Non-pigmented ciliary epithelial cell (primary cell): Measurements from ENCODE around the gene NSMF.
A peak's percentile ranks its signal among the peaks of the same experiment; 100 is the strongest.

Experiments used
- DNase-seq: peaks from one replicate; pipeline ENCODE4 v3.0.0-alpha.2; 2010; ENCODE audit warnings: low read depth

Gene NSMF

DNA sequence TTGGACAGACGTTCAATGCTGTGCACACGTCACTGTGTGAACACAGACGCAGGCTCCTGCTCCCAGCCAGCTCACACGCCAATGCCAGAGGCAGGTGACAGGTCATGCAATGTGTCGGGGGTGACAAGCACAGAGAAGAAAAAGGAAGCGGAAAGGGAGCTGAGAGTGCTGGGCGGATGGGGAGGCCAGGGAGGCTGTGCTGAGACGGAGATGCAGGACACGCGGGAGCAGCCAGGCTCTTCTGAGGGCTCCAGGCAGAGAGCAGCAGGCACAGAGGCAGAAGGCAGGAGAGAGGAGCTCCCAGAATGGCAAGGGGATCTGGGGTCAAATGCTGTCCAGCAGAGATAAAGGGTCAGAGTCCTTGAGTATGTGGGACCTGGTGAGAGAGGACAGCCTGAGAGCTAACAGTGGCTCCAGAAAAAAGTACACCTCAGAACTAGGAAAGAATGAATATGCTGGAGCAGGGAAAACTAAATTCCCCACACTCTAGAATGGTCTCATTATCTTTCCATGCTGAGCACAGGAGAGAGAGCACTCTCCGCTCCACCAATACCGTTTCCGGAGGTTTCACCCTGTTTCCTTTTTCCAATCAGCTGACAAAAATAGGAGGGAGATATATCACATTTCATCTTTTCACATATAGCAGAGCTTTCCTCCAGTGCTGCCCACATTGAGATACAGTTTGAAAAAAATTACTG, 32.8 kb upstream of the NSMF start:
- no peak for DNase-seq

- DNase-seq: no peak
These were observed 31.5 kb upstream of the NSMF start for GRCh38 chr9:137490532-137491186.

DNA sequence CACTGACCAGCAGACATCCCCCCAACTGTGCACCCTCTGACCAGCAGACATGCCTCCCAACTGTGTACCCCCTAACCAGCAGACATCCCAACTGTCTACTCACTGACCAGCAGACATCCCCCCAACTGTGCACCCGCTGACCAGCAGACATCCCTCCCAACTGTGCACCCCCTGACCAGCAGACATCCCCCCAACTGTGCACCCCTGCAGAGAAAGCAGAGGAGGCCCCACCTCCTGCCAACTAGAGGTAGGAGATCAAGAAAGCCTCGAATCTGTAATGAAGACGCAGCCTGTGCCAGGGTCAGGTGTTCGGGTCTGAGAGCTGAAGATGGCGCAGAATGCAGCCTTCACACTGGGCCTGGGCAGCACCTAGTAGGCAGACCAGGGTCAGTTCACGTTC, 29.8 kb upstream of the NSMF start:
- DNase-seq: no peak

- no peak for DNase-seq
These were observed 29.2 kb upstream of the NSMF start for GRCh38 chr9:137488327-137488653.

DNA sequence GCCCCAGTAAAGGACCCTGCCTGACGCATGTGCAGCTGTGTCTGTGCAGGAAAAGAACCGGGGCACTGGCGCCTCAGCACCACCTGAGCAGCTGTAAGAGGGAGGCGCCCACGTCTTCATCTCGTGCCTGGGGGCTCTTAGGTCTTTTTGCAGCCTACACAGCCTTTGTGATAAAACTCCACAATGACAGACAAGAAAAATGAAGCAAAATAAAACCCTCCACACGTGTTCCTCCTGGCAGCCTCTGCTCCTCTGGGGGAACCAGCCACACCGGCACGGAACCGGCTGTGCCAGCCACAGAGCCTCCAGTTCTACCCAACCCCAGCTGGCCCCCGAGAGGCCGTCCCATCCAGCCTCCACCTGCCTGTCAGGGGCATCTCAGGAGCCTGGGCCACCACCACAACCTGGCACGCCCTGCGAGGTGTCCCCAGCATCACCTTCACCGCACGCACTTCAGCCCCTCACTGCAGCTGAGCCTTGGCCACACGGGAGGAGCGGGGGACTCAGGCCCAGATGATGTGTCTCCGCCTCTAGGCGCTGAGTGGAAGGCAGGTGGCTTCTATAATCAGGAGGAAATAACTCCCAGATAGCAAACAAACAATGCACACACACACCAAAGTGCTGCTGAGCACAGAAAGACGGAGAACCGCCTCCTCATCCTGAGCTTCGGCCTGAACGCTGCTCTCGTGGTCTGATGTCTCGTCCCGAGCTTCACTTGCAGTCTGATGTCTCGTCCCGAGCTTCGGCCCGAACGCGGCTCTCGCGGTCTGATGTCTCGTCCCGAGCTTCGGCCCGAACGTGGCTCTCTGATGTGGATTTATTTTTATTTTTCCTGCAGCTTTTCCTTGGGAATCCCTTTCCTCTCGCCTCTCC, 28.6 kb upstream of the NSMF start:
- no peak for DNase-seq

DNA sequence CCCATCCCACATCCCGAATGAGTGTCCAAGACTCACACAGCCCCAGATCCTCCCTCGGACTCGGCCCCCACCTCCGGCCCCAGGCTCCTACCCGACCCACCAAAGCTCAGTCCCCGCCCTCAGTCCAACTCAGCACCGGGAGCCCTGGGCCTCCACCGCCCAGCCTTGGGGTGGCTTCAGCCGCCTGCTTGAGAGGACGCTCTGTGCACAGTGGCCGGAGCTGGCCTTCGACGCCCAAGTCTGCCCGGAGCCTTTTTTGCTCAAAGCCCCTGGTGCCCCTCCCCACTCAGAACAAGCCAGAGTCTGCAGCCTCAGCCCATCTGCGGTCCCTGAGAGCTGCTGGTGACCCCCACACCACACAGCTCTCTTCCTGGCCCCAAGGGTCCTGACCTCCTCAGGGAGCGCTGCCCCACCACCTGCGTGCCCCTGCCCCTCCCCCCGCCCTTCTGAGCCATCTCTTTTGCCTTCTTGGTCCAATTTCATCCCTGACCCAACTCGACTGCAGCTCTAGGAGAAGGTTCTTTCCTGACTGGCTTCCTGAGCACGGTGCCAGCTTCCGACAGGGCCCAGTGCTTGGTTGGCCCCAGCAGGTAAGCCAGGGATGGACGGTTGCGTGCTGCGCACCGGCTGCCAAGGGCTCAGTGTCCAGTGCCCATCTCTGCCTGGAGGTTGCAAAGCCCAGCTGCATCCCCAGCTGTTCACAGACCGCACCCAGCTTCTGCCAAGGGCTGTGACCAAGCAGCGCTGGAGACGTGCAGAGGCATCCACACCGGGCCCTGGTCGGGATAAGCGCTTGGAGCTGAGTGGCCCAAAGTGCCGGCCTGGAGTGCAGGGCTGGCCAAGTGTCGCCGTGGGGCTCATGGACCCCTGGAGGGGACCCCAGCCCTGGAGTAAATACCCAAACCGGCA, 27.7 kb upstream of the NSMF start:
- no peak for DNase-seq

DNA sequence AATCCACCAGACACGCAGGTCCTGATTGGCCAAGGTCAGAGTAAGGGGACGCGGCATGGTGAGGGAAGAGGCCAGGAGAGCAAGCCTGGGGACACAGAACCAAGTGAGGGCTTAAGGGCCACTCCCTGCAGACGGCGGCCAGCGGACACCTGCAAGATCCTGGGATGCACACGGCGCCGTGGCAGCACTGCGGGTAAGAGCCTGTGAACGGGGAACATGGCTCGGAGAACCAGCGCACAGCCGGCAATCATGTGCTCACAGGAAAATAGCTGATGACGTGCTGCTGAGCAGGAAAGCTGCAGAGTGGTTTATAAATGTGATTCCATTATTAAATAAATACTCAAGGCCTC, 27.0 kb upstream of the NSMF start:
- DNase-seq: no peak

GRCh38 chr9:137485343-137486140, 26.4 kb upstream of the NSMF start:
- DNase-seq: no peak

DNA sequence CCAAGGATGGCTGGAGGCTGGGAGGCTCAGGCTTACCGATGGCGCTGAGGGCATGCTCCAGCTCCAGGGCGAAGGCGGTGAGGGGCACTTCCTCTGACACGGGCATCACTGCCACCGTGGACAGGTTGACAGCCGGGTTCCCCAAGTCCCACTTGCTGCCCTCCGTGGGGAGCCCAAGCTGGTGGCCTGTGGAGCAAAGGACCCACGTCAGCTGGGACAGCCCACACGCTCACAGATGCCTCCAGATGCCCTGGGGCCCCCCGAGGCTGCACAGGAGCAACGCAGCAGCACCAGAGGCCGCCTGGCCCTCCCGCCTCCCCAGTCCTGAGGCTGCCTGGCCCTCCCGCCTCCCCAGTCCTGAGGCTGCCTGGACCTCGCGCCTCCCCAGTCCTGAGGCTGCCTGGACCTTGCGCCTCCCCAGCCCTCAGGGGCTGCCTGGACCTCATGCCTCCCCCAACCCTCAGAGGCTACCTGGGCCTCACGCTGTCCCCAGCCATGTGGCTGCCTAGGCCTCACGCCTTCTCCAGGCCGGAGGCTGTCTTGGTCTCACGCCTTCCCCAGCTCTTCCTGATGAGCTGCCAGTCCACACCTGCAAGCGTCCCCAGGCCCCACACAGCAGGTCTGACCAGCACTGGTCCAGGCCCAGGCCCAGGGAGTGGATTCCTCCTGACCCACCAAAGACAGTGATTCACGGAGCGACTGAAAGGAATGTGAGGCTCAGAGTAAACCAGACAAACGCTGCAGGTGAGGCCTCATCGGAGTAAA, 25.6 kb upstream of the NSMF start:
- no peak for DNase-seq

DNA sequence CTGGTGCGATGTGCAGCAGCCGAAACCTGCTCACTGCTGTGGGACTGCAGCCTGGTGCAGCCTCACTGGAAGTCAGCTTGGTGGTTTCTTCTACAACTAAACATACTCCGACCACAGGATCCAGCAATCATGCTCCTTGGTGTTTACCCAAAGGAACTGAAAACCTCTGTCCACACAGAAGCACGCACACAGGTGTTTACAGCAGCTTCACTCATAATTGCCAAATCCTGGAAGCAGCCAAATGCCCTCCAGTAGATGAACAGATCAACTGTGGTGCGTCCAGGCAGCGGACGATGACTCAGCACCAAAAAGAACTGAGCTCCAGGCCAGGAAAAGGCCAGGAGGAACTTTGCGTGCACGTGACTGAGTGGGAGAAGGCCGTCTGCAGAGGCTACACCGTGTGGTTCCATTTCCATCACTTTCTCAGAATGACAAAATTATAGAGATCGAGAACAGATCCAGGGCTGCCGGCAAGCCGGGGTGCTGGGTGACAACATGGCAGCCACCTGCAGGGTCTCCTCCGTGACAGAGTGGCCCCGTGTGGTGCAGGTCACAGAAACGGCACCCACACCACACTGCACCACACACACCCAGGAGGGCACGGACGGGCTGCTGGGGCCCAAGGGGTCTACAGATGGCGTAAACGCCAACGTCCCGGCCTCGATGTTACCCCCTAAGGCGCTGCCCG, 23.1 kb upstream of the NSMF start:
- peak; percentile 34 for DNase-seq

DNA sequence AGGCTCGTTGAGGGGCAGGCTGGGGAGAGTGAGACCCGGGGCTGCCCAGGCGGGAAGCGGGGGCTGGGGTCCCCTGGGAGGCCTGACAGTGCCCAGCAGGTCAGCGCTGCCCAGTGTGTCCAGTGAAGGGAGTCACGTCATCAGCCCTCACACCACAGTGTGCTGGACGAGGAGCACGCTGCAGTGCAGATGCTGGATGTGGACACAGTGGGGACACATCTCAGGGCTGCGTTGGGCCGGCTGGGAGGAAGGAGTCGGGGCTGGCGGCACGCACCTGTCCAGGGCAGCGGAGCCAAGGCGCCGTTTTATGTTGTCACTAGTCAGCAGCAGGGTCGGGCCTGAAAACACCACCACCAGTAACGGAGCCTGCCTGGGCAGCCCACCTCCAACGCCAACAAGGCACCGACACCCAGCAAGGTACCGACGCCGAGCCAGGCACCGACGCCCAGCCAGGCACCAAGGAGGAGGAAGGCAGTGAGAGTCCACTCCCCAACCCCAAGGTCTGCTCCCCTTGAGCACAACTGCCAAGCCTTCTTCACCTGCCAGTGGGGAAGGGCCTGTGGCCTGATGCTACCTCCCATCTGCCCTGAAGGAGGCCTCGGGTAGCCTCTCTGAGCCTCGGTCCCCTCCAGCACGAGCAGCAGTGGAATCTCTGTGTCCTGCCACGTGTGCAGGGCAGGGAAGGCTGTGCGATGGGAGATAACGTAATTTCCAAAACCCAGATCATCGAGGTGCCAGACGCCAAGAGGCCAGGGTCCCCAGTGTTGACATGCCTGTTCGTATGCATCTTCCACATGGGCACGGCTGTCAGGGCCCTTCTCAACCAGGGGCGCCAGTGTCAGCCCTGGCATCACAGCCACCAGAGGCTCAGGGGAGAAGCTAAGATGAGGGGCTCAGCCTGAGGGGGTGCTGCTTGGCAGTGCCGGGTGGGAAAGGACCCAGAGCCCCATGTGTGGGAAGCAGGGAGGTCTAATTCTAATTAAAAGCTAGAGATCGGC, 21.9 kb upstream of the NSMF start:
- DNase-seq: no peak

- DNase-seq: no peak
These were observed 21.0 kb upstream of the NSMF start for GRCh38 chr9:137479892-137480685.

DNA sequence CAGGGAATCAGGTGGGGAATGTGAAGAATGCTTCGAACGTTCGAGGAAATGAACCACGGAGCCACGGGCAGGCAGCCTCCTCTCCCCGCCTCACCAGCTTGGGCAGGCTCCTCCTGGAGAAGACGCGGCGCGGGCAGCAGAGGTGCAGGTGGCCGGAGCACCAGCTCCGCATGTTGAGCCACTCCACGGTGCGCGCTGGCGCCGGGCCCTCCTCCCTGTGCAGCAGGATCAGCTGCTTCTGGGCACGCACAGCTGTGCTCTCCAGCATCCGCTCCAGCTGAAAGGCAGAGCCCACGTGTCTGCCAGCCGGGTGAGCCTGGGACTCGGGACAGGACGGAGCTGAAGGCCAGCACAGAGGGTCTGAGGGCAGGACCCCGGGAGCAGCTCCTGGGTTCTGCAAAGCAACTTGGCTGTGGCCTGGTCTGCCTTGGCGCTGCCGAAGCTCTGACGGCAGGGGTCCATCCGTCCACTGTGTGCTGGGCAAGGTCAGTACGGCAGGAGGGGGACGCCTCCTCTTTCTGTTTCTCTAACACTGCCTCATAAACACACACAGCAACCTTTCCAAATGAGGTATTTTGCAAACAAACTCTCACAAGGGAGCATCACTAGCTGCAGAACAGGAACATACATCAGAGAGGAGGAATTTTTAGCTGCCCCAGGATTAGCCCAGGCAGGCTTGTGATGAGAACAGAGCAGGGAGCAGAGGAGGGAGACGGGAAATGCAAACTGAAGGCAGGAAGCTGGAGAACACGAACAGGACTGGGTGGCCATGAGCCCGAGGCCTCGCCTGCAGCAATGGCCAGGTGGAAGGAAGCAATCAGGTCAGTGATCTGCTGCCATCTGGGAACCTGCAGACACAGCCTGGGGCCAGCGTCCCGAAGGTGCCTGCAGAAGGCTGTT, 20.1 kb upstream of the NSMF start:
- no peak for DNase-seq

DNA sequence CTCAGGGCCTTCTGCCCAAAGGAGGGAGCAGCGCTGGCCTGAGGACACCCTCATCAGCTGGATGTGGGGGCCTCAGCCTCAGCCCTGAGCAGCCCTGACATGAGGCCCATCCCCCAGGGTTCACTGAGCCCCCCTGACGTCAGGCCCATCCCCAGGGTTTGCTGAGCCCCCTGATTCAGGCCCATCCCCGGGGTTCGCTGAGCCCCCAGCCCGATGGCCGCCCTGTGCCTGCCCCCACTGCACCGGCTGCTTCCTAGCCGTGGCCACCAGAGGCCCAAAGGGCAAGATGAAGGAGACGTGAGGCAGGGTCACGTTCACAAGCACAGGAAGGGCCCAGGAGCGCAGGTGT, 19.5 kb upstream of the NSMF start:
- no peak for DNase-seq

DNA sequence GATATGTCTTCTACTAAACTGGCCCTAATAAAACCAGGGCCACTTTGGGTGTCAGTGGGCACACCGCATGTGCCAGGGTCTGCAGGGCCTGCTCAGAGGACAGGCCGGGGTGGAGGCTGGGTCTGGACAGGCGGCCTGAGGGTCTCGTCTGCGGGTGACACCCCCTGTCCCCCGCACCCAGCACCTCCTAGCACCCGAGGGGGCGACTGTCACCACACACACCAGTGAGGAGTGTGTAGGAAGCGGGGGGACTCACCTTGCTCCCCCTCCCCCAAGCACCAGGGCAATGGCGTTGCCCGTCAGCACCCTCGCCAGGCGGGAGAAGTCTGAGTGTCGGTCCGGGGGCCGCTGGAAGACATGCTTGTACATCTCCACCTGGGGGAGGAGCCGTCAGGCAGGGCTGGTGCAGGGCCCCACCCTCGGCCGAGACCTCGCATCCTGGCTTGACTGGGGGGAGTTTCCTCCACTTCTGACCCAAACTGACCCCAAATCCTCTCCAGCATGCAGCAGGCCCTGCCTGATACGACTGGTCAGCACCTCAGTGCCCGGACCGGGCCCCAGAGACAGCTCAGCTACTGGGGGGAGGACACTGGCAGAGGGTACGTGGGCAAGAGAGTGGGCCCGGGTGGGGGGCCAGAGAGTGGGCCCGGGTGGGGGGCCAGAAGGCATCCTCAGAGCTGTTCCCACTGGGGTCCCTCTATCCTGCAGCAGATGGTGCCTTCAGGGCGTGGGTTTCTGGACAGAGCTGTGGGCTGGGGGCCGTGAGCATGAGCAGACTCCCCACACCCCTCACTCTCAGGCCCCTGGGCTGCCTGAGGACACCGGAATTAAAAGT, 18.9 kb upstream of the NSMF start:
- no peak for DNase-seq

DNA sequence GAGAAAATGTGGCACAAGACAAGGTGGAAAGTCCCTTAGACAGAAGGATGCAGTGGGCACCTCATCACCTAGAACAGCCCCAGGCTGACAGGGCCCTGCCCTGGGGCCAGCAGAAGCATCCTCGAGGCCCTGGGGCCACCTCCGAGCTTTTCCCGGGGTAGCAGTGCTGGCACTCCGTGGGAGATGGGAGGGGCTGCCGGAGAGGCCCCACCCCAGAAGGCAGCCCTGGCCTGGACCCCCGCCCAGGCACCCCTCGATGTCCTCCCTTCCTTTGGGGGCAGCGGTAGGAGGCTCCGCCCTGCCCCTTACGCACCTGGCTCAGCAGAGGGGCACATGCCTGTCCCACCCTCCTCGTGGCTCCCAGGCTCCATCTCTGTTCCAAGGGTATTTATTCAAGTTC, 17.7 kb upstream of the NSMF start:
- no peak for DNase-seq
